Glomerular visceral epithelial cell (primary cell): Measurements from ENCODE around the gene NAALADL2.

Experiments
- DNase-seq: peaks from one replicate; pipeline ENCODE4 v3.0.0-alpha.2; 2016; ENCODE audit errors: extremely low spot score

NAALADL2 gene

DNA sequence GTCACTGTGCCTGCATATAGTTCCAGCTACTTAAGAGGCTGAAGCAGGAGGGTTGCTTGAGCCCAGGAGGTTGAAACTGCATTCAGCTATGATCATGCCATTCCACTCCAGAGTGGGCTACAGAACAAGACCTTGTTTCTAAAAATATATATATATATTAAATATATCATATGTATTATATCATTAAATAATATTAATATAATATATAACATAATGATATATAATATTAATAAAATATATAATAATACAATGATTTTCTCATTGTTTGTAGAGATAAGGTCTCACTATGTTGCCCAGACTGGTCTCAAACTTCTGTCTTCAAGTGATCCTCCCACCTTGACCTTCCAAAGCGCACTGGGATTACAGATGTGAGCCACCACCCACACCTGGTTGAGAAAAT, 101.8 kb downstream of the NAALADL2 start:
- no peak for DNase-seq

DNA sequence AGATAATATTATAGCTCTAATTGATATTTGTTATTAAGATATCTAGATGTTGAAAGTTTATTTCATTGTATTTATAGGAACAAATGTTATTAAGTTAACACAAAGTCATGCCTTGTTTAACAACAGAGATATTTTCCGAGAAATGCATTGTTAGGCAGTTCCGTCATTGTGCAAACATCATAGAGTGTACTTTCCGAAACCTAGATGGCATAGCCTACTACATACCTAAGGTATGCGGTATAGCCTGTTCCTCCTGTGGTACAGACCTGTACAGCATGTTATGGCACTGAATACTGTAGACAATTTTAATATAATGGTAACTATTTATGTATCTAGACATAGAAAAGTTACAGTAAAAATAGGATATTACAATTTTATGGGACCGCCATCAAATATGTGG, 114.3 kb downstream of the NAALADL2 start:
- DNase-seq, result no peak

DNA sequence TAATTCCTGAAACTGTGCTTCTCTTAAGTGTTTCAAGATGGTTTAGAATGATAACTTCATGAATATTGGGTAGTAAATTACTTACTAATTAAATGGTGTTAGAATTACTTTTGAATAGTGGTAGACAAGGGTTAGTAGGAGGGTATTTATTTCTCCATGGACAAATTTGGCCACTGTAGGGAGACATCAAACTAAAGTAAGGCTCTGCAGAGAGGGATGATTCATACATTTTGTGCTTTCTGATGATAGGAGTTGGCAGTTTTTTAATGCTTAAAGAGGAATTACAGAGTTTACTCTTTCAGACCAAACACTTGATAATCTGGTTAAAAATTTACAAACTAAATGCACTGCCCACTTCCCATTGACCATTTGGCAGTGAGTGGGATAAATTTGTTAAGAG, 127.6 kb downstream of the NAALADL2 start:
- DNase-seq, result no peak

DNA sequence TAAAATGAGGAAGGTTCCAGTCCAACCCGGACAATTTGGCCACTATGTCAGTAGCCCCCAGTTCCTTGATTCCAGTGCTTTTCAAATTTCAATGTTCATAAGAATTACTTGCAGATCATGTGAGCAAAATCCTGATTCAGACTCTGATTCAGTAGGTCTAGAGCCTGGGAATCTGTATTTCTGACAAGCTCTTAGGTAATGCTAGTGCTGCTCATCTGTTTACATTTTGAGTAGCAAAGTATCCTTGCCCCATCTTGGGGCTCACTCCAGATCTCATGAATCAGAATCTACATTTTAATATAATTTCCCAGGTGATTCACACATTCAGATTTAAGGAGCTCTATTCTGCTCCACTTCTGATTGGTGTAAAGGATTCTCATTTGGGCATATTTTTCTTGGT, 142.0 kb downstream of the NAALADL2 start:
- DNase-seq, result no peak

DNA sequence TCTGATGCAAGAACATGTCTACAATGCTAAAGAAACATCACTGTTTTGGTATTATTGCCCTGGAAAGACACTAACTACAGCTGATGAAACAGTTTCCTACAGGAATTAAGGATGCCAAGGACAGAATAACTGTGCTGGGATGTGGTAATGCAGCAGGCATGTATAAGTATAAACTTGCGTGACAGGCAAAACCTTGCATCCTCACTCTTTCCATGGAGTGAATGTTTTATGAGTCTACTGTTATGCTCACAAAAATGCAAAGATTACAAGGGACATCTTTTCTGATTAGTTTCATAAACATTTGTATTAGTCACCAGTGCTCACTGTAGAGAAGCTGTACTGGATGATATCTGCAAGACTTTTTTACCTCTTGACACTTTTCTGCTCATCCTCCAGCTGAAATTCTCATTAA, 143.6 kb downstream of the NAALADL2 start:
- no peak for DNase-seq

DNA sequence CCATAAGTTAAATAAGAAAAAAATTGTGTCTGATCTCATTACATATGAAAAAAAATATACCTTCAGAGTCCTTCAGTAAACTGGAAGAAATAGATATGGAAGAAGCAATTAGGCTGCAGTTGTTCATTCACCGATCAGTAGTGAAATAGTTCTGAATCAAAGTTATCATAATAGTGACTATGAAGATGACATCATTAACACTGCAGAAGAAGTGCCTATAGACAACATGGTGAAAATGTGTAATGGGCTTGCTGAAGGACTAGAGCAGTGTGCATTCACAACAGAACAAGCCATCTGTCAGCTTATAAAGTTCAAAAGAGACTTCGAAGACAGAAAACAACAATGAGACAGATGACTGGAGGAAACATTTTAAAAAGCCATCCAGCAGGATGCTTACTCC, 144.5 kb downstream of the NAALADL2 start:
- no peak for DNase-seq

DNA sequence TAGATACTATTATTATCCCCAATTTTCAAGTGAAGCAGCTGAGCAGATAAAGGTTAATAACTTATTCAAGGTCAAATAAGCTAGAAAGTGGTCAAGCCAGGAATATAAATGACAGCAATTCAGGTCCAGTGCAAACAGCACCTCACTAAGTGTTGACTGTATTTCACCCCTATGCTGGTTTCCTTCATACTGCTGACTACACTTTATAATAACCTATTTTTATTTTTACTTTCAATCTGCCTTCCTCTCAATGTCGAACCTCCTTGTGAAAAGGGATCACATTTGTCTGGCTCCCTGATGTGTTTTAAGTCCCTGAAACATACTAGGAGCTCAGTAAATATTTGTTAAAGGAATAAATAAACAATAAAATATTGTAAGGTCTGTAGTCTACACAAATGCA, 146.1 kb downstream of the NAALADL2 start:
- no peak for DNase-seq

DNA sequence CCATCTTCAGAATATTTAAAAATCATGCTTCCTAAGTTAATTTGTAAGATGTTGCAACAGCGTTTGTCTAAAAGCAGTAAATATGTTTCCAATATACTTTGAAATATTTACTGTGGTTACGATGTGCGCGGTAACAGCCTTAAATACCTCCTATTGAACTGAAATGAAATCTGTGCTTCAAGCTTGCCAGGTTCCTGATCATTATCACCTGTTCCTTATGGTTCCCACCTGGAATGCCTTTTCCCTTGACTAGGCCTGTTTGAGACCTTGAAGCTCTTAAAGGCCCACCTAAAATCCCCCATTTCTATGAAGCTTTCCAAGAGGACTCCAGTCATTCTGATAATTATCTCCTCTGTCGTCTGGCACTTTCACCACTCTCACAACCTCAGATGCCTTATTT, 146.7 kb downstream of the NAALADL2 start:
- DNase-seq, result no peak

DNA sequence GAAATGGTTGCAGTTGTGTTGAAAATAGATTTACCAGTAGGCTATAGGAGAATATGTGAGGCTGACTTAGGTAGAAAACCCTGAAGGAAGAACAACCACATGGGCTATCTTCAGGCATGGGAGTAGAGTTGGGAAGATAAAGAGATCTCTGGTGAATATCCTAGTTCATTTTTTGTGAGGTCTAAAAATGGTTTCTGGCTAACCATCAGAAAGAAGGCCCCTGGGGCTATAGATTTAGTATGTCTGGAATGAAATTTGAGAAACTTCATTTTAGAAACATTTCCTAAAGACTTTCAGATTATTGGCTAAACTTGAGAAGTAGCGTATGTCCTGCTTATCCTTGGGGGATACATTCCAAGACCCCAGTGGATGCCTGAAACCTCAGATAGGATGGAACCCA, 148.2 kb downstream of the NAALADL2 start:
- no peak for DNase-seq

DNA sequence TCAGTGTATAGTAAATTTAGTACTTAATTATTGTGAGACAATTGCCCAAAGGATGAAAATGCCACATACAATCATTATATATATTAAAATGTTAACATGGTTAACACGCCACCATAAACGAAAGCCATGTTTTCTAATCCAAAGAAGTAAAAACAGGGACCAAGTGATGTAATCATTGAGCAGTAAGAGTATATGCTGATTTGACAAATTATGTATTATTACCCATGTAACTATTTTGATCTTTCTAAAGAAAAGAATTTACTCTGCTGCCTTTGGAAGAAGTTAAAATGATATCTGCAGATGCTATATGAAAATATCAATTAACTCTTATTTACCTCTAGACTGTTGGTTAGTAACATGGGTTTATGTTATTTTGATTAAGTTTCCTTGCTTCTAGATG, 150.2 kb downstream of the NAALADL2 start:
- no peak for DNase-seq

DNA sequence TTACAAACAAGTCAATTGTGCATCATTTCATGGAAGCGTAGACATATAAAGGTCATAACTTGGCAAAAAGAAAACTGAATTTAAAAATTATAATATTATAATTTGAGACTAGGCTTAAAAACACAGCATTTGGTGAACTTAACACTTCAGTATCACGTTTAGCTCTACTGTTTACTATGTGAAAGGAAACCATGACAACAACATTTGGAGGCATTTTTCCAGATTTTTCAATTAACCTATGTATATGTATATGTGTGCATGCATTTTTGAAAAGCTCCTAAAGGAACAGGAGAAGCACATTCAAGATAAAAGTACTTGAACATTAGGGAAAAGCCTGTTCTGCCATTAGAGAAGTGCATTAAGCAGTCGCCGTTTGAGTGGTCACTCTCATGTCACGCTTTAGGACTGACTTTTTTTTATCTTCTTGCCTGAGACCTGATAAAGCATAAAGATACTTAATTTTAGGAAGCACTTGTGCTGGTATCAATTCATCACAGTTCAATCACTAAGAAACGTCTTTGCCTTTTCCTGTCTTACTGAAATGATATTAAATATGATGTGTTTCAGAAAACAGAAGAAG, 156.0 kb downstream of the NAALADL2 start:
- no peak for DNase-seq

DNA sequence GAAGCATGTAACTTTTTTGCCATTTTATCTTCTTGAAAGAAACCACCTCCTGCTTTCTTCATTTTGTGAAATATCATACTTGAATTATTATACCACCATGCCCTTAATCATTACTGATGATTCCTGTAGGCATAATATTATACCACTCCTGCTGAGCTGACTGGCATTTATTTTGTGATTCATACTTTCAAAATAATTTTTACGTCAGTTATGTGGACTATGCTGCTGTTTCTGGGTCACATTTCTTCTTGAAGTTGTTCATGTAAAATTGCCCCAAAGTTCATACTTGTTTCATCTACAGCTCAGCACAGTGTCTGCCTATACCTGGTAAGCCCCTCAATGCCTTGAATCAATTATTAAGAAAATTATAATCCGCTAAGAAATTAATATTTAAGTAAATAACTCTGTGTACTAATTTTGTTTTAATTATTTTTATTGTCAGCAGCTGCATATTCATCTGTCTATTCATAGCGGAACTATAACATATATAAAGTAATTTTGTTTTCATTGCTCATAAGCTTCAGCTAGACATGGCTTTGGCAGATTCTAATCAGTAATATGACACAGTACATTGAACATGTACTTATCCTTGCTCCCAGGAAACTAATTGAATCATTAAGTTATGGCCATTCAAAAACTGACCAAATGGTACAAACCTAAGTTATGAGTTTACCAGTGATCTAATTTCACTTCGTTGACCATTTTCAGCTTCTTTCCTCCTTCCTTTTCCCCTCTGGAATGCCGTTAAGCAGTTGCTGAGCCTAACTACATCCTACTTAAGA, 160.0 kb downstream of the NAALADL2 start:
- DNase-seq, result no peak

DNA sequence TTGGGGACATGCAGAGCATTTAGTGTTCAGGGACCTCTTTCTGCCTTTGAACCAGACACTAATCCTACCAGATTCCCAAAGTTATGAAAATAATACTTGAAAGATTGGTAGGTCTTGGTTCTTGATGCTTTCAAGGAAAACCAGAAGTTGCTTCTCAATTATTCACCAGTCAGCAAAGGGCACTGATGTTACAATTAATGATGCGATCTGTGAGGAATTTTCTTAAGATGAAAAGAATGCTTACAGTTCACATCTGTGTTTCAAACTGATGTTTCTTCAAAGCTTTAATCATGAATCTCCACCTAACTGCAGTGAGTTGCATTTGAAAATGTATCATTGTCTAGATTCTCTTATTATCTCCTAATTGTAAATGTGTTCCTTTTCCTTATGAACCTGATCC, 161.0 kb downstream of the NAALADL2 start:
- no peak for DNase-seq

DNA sequence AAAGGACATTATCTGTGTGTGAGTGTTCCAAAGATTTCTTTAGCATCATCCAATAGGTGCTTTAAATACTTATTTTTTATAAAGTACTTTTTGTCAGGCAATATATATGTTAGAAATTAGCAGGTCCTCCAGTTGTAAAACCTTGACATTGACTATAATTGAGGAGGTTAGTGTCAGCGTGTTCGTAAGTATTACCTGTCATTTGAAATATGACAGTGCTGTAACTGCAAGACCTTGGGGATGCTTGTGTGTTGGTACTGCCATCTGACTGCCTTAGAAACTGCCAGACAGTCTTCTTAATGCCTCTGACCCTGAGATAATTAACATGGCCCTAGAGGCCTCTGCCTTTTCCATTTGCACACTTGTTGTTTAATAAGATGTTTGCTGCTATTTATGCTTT, 170.7 kb downstream of the NAALADL2 start:
- DNase-seq, result no peak

DNA sequence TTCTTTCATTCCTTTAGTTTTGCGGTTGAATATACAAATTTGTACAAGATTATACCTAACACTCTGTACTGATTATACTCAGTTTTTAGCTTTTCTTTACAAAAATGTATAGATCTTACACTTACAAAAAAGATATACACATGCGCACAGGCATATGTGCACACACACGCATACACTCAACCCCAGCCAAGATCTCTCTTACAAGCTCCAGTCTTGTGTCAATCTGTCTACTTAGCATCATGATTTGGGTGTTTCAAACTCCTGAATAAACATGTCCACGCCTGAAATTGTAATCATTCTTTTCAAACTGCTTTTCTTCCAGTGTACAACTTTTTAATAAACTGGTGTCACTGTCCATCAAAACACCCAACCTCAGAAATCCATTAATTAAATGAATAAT, 180.7 kb downstream of the NAALADL2 start:
- no peak for DNase-seq

DNA sequence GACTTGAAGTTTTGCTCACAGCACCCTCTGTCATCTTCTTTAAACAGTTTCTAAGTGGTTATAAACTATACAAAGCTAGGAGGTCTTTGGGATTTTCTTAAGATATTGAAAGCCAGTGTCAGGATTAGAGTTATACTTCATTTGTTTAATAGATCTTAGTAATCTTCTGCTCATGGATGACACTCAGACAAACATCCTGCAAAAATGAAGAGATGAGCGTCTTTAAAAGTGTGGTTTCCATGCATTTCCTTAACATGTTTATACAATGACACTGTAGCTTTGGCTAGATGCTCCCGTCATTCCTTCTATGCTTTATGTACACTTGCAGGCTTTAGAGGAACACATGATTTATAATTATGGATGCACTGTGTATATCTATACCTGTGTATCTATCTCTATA, 182.2 kb downstream of the NAALADL2 start:
- DNase-seq, result no peak

DNA sequence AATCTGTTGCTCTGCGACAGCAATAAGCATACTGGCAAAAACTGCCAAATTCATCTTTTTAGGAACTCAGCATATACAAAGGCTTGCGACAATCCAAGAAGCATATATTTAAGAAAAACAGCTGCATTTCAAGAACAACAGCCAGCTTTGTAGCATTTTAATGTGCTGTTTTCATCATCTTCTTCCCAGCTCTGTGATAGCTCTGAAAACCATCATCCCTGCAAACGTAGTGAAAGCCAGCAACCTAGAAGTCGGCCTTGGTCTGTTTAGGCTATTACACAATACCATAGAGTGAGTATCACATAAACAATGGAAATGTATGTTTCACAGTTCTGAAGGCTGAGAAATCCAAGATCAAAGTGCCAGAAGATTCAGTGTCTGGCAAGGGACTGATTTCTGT, 187.5 kb downstream of the NAALADL2 start:
- DNase-seq, result no peak

DNA sequence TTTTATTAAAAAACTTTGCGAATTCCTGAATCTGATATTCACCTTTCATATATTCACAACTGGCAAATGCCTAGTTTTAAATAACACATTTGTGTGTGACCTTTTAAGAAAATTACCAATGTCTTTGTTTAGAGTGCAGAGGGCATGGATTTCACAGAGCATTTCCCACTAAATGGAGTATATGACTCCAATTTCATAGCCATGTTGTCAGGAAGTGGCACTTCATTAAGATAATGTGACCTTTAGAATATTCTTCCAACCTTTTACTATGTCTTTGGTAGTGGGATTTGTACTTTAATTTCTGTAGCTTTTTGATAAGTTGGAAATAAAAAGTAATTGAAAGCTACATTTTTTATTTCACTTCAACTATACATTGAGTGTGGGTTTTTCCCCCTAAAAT, 188.7 kb downstream of the NAALADL2 start:
- no peak for DNase-seq

DNA sequence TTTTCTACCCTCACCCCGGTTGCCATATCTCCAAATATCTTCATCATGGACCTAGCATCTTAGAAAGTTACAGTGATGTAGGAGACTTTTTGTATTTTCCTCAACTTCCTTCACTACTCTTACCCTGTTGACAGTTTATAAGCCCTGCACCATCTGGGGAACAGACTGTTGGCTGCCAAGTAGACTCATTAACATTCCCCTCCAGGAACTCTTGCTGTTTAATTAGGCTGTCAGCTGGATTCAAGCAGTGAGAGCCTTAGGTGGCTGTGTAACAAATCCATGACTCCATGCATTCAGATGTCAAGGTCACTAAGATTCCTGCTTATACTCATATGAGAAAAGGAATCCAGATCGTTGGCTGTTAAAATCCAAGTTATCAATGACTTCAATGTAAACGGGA, 198.3 kb downstream of the NAALADL2 start:
- DNase-seq, result no peak

DNA sequence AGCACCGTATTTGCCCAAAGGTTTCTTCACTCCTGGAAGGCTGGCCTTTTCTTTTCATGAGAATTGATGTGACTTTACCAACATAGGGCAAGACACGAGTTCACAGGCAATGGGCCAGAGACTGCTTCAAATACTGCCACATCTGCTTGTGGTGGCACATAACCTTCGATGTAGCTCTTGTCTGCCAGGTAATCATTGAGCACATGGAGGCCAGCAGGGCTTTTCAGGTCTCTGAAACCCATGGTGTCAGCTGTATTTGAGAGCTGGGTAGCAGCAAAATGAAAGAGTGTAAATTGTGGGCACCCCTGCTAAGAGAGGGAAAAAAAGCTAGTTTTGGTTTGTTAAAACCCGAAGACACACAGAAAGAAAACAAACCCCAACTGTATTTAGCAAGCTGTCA, 200.7 kb downstream of the NAALADL2 start:
- DNase-seq, result no peak

DNA sequence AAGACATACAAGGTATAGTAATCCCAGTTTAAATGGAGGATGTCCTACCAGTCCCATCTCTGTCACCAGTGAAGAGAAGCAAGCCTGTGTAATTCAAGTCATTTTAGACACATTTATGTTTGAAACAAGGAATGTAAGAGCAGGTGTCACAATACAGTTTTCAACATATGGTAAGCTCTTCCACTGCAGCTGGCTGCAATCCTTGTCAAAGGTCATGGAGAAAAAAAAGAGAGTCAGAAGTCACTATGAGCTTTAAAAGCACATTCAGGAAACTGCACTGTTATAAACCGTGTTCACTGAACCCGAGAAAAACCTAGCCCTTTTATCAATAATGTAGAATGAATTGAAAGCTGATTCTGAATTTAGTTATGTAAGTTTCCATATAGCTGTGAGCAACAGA, 206.4 kb downstream of the NAALADL2 start:
- DNase-seq, result no peak

DNA sequence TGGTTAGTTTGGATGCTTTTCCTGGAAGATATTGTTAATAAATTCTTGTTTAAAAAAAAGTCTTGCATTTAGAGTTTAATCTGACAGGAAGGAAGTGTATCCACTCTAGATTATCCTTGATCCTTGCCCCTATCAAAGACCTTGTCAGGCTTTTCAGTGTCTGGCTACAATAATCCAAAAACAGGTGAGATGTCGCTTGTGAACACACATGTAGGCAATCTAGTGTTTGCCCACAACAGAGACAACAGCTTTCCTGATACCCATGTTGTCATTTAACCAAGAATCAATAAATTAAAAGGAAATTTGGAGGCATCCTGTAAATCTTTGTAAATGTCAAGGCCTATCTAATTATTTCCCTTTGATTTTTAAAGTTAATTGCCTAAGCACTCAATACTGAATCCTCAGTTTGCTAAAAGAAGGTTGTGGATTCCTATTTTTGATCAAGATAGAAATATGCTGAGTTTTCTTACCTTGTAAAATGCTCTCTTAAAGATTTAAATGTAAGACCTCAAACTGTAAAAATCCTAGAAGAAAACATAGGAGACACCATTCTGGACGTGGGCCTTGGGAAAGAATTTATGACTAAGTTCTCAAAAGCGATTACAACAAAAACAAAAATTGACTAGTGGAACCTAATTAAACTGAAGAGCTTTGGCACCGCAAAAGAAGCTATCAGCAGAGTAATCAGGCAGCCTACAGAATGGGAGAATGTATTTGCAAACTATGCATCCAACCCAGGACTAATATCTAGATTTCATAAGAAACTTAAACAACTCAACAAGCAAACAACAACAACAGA, 207.7 kb downstream of the NAALADL2 start:
- no peak for DNase-seq

DNA sequence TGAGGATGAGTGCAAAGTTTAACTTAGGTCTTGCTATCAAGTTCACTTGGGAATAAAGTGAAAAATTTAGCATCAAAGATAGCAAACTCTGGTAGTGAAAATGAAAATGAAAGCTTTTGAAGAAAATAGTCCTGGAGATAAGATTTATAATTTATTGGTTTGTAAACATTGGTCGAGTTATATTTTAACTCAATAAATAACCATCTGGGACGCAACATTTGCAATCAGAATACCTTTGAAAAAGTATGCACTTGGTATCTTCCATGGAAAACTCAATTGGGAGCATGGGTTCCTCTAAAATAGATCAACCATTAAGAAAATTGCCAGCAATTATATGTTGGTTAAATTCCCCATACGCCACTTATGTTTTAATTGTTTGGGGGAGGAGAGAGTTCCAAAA, 209.5 kb downstream of the NAALADL2 start:
- no peak for DNase-seq
